ENCODE results near the gene CRISP3. TPM values are rescaled to one million over a fixed set of nuclear protein-coding genes. Genes with fewer than 3 reads are reported as not detected.

CRISP3 gene
- total RNA-seq, 1 experiment from 2014 or later = not detected

GRCh38 chr6:49766762-49767161 lies 22.6 kb upstream of the CRISP3 start:
- H3K4me2 ChIP-seq (ENCODE audit: low read length) = no peak overlapping the region
- POLR2A ChIA-PET (ENCODE audit: unreplicated experiment) = no interaction called here
- H3K9me2 ChIP-seq (replicated peaks; ENCODE audit: low read length) = no peaks in the 10 kb centered on the region

GRCh38 chr6:49764571-49765236 lies 20.5 kb upstream of the CRISP3 start:
- no peaks in the 10 kb centered on the region for H3K4me1 ChIP-seq (ENCODE audit: insufficient read depth, low read length)
- no TSS peak for BruUV-seq (replicated peaks)
- ChIA-PET POLR2A (ENCODE audit: unreplicated experiment) (no interaction called here), CTCF (no interaction called here)
- no peak overlapping the region for H3K4me2 ChIP-seq (ENCODE audit: low read length)
- H3K27ac ChIP-seq (ENCODE audit: low read length) = no peak overlapping the region
- no peaks in the 10 kb centered on the region for H4K20me1 ChIP-seq (ENCODE audit: low read length)
- no peak overlapping the region; the same call in 1 of the 2 replicates for H2AFZ ChIP-seq (ENCODE audit: low read length)
- DNase-seq = no peak
- H3K9ac ChIP-seq (ENCODE audit: low read length) = no peak overlapping the region
- H3K36me3 ChIP-seq (ENCODE audit: low read depth, low read length) = no peaks in the 10 kb centered on the region
- H3K9me2 ChIP-seq (replicated peaks; ENCODE audit: low read length) = no peaks in the 10 kb centered on the region
- TF ChIP-seq CTCF (conservative IDR thresholded peaks at IDR 0.05; ENCODE audit: low read depth, low read length) = no peak
- TF ChIP-seq EZH2phosphoT487 (IDR thresholded peaks at IDR 0.05; ENCODE audit: borderline replicate concordance, low read length) = no peak
- TF ChIP-seq EZH2 (IDR thresholded peaks at IDR 0.05; ENCODE audit: low read length, unreplicated experiment) = no peak
- H3K79me2 ChIP-seq (ENCODE audit: low read length) = no peaks in the 10 kb centered on the region
- no peak overlapping the region for H3K4me3 ChIP-seq (ENCODE audit: low read length)
- no peaks in the 10 kb centered on the region for H3K27me3 ChIP-seq (ENCODE audit: low read length)
- intact Hi-C loops (cut with micrococcal nuclease) = no loop called here
- ATAC-seq = no peak
- H3K9me3 ChIP-seq (ENCODE audit: low read length) = no peaks in the 10 kb centered on the region
- H3F3A ChIP-seq (ENCODE audit: low read length, unreplicated experiment) = no peaks in the 10 kb centered on the region

More at GRCh38 chr6:49766762-49767161, 22.6 kb upstream of the CRISP3 start:
- no TSS peak for BruUV-seq (replicated peaks)
- no peaks in the 10 kb centered on the region for H3K27me3 ChIP-seq (ENCODE audit: low read length)
- no peak overlapping the region for H2AFZ ChIP-seq (ENCODE audit: low read length)
- H4K20me1 ChIP-seq (ENCODE audit: low read length) = no peaks in the 10 kb centered on the region
- TF ChIP-seq EZH2 (IDR thresholded peaks at IDR 0.05; ENCODE audit: low read length, unreplicated experiment) (no peak), EZH2phosphoT487 (IDR thresholded peaks at IDR 0.05; ENCODE audit: borderline replicate concordance, low read length) (no peak), CTCF (conservative IDR thresholded peaks at IDR 0.05; ENCODE audit: low read depth, low read length) (no peak)
- DNase-seq (no peak), ATAC-seq (no peak)
- H3K9ac ChIP-seq (ENCODE audit: low read length) = no peak overlapping the region
- H3K79me2 ChIP-seq (ENCODE audit: low read length) = no peaks in the 10 kb centered on the region
- H3K4me3 ChIP-seq (ENCODE audit: low read length) = no peak overlapping the region
- no peaks in the 10 kb centered on the region for H3K9me3 ChIP-seq (ENCODE audit: low read length)
- H3F3A ChIP-seq (ENCODE audit: low read length, unreplicated experiment) = no peaks in the 10 kb centered on the region
- CTCF ChIA-PET = no interaction called here
- H3K36me3 ChIP-seq (ENCODE audit: low read depth, low read length) = no peaks in the 10 kb centered on the region
- no peak overlapping the region for H3K27ac ChIP-seq (ENCODE audit: low read length)
- no peaks in the 10 kb centered on the region for H3K4me1 ChIP-seq (ENCODE audit: insufficient read depth, low read length)
- intact Hi-C loops (cut with micrococcal nuclease) = no loop called here

- Histone ChIP-seq H3K4me2 (ENCODE audit: low read length) (no peak overlapping the region), H3K9ac (ENCODE audit: low read length) (no peak overlapping the region), H3K27ac (ENCODE audit: low read length) (no peak overlapping the region), H3K4me3 (ENCODE audit: low read length) (no peak overlapping the region), H3K36me3 (ENCODE audit: low read depth, low read length) (no peaks in the 10 kb centered on the region), H2AFZ (ENCODE audit: low read length) (no peak overlapping the region), H3K4me1 (ENCODE audit: insufficient read depth, low read length) (peaks cover 15% of the 10 kb centered on the region), H4K20me1 (ENCODE audit: low read length) (no peaks in the 10 kb centered on the region), H3K9me2 (replicated peaks; ENCODE audit: low read length) (no peaks in the 10 kb centered on the region), H3K79me2 (ENCODE audit: low read length) (no peaks in the 10 kb centered on the region), H3F3A (ENCODE audit: low read length, unreplicated experiment) (no peaks in the 10 kb centered on the region), H3K9me3 (ENCODE audit: low read length) (no peaks in the 10 kb centered on the region), H3K27me3 (ENCODE audit: low read length) (no peaks in the 10 kb centered on the region)
- ChIA-PET CTCF (no interaction called here), POLR2A (ENCODE audit: unreplicated experiment) (no interaction called here)
- ATAC-seq = no peak
- no TSS peak for BruUV-seq (replicated peaks)
- intact Hi-C loops (cut with micrococcal nuclease) = no loop called here
- DNase-seq = no peak
- TF ChIP-seq EZH2 (IDR thresholded peaks at IDR 0.05; ENCODE audit: low read length, unreplicated experiment) (no peak), CTCF (conservative IDR thresholded peaks at IDR 0.05; ENCODE audit: low read depth, low read length) (no peak), EZH2phosphoT487 (IDR thresholded peaks at IDR 0.05; ENCODE audit: borderline replicate concordance, low read length) (no peak)
Measured at GRCh38 chr6:49743429-49743828, 759 bp downstream of the CRISP3 start.

All from PC-3 (cell line).